Measurements from ENCODE around the gene CTXN1. TPM values are rescaled to one million over a fixed set of nuclear protein-coding genes. Genes with fewer than 3 reads are reported as not detected.

Gene CTXN1
- total and polyA plus RNA-seq, 2 donors (not counting 1 experiment from before 2014, with no cell fraction given): 0.66 to 0.85 TPM

- Histone ChIP-seq H3K36me3 (ENCODE audit: control insufficient read depth, insufficient read depth, low read length) (no peaks in the 10 kb centered on the region), H3K27me3 (ENCODE audit: control insufficient read depth, insufficient read depth, low read length) (no peaks in the 10 kb centered on the region), H4K20me1 (ENCODE audit: control insufficient read depth, extremely low read depth, insufficient read depth, low read length) (no peaks in the 10 kb centered on the region), H3K27ac (ENCODE audit: insufficient read depth, low read length) (no peak overlapping the region), H2AFZ (ENCODE audit: low read length) (no peak overlapping the region), H3K4me2 (ENCODE audit: extremely low read depth, insufficient read depth, low read length) (no peak overlapping the region), H3K4me1 (ENCODE audit: control insufficient read depth, extremely low read depth, insufficient read depth, low read length) (no peaks in the 10 kb centered on the region), H3K4me3 (replicated peaks in 1 of 4; ENCODE audit: control extremely low read depth in 1 of 4, insufficient read depth in 1 of 4, low read depth in 3 of 4, low read length in 4 of 4) (no peak overlapping the region), H3K9me3 (ENCODE audit: control insufficient read depth, insufficient read depth, low read depth, low read length) (no peaks in the 10 kb centered on the region), H3K9ac (ENCODE audit: insufficient read depth, low read length) (no peak overlapping the region), H3K79me2 (ENCODE audit: control insufficient read depth, insufficient read depth, low read length) (no peaks in the 10 kb centered on the region)
- DNase-seq (ENCODE audit: low read depth in 2 of 2): no peak
- TF ChIP-seq EZH2 (IDR thresholded peaks at IDR 0.05; ENCODE audit: low read length, missing control alignments): no peak
- TF ChIP-seq CTCF (conservative IDR thresholded peaks at IDR 0.05 in 1 of 2, IDR thresholded peaks at IDR 0.05 in 1 of 2; ENCODE audit: low read depth in 1 of 2, low read length in 2 of 2): no peak
These were observed 40.1 kb downstream of the CTXN1 start for GRCh38 chr19:7885818-7886217.

DNA sequence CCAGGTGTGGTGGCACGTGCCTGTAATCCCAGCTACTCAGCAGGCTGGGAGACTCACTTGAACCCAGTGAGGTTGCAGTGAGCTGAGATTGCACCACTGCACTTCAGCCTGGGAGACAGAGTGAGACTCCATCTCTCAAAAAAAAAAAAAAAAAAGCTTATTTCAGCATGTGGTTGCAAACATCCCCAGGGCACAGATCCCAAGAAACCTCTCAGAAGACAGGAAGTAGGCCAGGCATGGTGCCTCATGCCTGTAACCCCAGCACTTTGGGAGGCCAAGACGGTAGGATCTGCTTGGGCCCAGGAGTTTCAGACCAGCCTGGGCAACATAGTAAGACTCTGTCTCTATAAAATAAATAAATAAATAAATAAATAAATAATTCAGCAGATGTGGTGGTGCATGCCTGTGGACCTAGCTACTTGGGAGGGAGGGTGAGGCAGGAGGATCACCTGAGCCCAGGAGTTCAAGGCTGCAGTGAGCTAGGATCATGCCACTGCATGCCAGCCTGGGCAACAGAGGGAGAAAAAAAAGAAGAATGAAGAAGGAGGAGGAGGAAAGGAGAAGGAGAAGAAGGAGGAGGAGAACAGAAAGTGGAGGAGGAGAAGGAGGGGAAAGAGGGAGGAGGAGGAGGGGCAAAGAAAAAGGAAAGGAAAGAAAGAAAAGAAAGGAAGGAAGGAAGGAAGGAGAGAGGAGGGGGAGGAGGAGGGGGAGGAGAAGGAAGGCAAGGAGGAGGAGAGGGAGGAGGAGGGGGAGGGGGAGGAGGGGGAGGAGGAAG, 42.0 kb downstream of the CTXN1 start:
- Histone ChIP-seq H2AFZ (ENCODE audit: low read length) (no peak overlapping the region), H3K27ac (ENCODE audit: insufficient read depth, low read length) (no peak overlapping the region), H4K20me1 (ENCODE audit: control insufficient read depth, extremely low read depth, insufficient read depth, low read length) (no peaks in the 10 kb centered on the region), H3K4me3 (replicated peaks in 1 of 4; ENCODE audit: control extremely low read depth in 1 of 4, insufficient read depth in 1 of 4, low read depth in 3 of 4, low read length in 4 of 4) (no peak overlapping the region), H3K4me1 (ENCODE audit: control insufficient read depth, extremely low read depth, insufficient read depth, low read length) (no peaks in the 10 kb centered on the region), H3K79me2 (ENCODE audit: control insufficient read depth, insufficient read depth, low read length) (no peaks in the 10 kb centered on the region), H3K9me3 (ENCODE audit: control insufficient read depth, insufficient read depth, low read depth, low read length) (no peaks in the 10 kb centered on the region), H3K4me2 (ENCODE audit: extremely low read depth, insufficient read depth, low read length) (no peak overlapping the region), H3K9ac (ENCODE audit: insufficient read depth, low read length) (no peak overlapping the region), H3K27me3 (ENCODE audit: control insufficient read depth, insufficient read depth, low read length) (no peaks in the 10 kb centered on the region), H3K36me3 (ENCODE audit: control insufficient read depth, insufficient read depth, low read length) (no peaks in the 10 kb centered on the region)
- DNase-seq (ENCODE audit: low read depth in 2 of 2): peak in 1 of 2 donors; percentile 23
- TF ChIP-seq EZH2 (IDR thresholded peaks at IDR 0.05; ENCODE audit: low read length, missing control alignments): no peak
- TF ChIP-seq CTCF (conservative IDR thresholded peaks at IDR 0.05 in 1 of 2, IDR thresholded peaks at IDR 0.05 in 1 of 2; ENCODE audit: low read depth in 1 of 2, low read length in 2 of 2): no peak

GRCh38 chr19:7883105-7883504, 42.8 kb downstream of the CTXN1 start:
- no peaks in the 10 kb centered on the region for H3K27me3 ChIP-seq (ENCODE audit: control insufficient read depth, insufficient read depth, low read length)
- H3K4me3 ChIP-seq (replicated peaks in 1 of 4; ENCODE audit: control extremely low read depth in 1 of 4, insufficient read depth in 1 of 4, low read depth in 3 of 4, low read length in 4 of 4): no peak overlapping the region
- TF ChIP-seq CTCF (conservative IDR thresholded peaks at IDR 0.05 in 1 of 2, IDR thresholded peaks at IDR 0.05 in 1 of 2; ENCODE audit: low read depth in 1 of 2, low read length in 2 of 2) (no peak), EZH2 (IDR thresholded peaks at IDR 0.05; ENCODE audit: low read length, missing control alignments) (no peak)
- no peaks in the 10 kb centered on the region for H3K36me3 ChIP-seq (ENCODE audit: control insufficient read depth, insufficient read depth, low read length)
- DNase-seq (ENCODE audit: low read depth in 2 of 2): no peak
- H3K9ac ChIP-seq (ENCODE audit: insufficient read depth, low read length): no peak overlapping the region
- no peaks in the 10 kb centered on the region for H4K20me1 ChIP-seq (ENCODE audit: control insufficient read depth, extremely low read depth, insufficient read depth, low read length)
- H3K79me2 ChIP-seq (ENCODE audit: control insufficient read depth, insufficient read depth, low read length): no peaks in the 10 kb centered on the region
- no peak overlapping the region for H2AFZ ChIP-seq (ENCODE audit: low read length)
- H3K4me2 ChIP-seq (ENCODE audit: extremely low read depth, insufficient read depth, low read length): no peak overlapping the region
- H3K9me3 ChIP-seq (ENCODE audit: control insufficient read depth, insufficient read depth, low read depth, low read length): no peaks in the 10 kb centered on the region
- H3K4me1 ChIP-seq (ENCODE audit: control insufficient read depth, extremely low read depth, insufficient read depth, low read length): no peaks in the 10 kb centered on the region
- no peak overlapping the region for H3K27ac ChIP-seq (ENCODE audit: insufficient read depth, low read length)
